GM19025 (cell line): ENCODE results near the gene ADM.

Source experiments
- ATAC-seq: cut with Tn5 transposase; IDR thresholded peaks from one replicate; pipeline ENCODE4 v1.9.1; 2021; ENCODE audit warnings: mild to moderate bottlenecking, low read depth, moderate library complexity; ENCODE audit not compliant: unreplicated experiment

ADM gene

DNA sequence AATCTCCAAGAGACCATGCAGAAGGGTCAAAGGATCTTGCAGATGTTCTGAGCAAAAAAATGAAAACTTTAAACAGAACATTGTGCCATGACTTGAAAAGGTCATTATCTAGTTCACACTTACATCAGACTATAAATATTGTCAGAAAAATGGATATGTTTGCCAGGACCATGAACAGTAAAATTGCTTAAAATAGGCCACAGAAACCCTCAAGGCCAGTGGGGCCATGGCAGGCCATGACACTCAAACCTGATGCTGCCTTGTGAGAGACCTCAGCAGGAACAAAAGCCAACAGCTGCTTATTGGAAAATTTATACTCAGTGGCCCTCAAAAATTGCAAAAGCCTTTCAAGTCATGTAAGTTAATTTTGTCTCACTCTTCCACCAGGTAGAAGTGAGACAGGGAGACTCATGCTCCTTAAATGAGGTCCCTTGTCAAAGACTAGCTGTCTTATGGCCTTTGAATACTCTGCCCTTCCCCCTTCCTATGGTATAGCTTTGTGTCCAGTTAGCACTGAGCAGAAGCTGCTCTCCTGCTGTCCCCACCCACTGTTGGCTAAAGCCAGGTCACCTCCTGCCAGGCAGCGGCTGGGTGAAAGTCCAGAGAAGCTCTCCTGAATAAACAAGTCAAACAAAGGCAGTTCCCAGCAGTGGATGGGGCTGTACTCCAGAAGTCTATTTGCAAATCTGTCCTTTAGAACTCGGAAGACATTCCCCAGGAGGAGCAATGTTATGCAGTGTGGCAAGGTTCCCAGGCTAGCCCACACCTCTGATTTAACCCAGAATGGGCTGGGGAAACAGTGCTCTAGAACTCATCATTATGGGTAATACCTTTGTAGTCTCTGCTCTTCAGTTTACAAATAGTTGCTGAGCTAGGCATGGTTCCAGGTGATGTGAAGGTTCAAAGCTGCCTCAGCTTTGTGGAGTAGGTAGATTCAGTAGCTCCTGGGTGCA lies 21.4 kb downstream of the ADM start:
- ATAC-seq = no peak

- ATAC-seq = no peak
Observed at GRCh38 chr11:10327254-10327653, 22.4 kb downstream of the ADM start.

DNA sequence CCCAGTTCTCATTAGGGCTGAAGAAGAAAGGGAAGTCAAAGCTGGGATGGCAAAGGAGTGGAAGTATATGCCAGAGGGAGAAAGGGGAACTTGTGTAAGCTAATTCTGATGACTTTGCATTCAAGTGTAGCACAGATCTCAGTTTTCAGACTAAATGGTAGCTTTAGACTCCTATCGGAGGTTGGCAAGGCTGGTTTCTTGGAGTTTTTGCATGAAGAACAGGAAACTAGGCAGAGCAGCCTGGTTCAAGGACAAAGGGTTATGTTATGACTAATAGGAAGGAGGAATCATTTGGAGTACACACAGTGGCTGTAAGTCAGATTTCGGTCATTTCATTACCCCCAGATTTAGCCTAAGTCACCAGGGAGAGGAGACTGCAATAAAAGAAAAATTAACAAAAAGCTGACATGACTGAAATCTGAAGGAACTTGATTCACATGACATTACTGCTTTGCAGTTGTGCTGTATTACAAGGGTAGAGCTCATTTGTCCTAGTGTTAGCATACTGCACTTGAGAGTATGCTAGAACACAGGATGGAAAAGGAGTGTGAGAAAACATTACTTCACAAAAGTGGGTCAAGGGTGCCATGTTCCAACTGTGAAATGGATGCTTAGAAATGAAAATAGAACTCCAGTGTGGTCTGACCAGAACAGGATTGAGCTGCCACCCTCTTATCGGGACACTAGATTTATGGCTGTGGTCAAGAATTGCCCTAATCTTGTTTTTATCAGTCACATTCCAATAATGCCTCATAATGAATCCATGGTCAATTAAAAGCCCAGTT lies 23.6 kb downstream of the ADM start:
- no peak for ATAC-seq

- no peak for ATAC-seq
Observed at GRCh38 chr11:10329356-10329755, 24.5 kb downstream of the ADM start.

DNA sequence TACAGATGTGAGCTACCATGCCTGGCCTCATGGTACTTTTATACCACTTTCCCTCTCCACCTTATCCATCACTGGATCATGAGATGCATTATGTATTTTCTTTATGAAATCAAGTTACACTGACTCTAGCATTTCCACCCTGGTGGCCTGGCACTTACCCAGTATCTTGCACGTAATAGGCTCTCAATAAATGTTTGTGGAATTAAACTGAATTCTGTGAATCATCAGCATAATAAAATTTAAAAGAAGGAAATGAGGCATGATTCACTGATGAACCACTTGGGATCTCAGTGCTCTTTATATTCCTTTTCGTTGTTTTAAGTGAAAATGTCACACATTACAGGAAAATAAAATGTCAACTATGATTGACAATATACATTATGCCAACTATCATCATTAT lies 25.1 kb downstream of the ADM start:
- ATAC-seq = no peak

- ATAC-seq = no peak
Observed at GRCh38 chr11:10331548-10332289, 26.8 kb downstream of the ADM start.

DNA sequence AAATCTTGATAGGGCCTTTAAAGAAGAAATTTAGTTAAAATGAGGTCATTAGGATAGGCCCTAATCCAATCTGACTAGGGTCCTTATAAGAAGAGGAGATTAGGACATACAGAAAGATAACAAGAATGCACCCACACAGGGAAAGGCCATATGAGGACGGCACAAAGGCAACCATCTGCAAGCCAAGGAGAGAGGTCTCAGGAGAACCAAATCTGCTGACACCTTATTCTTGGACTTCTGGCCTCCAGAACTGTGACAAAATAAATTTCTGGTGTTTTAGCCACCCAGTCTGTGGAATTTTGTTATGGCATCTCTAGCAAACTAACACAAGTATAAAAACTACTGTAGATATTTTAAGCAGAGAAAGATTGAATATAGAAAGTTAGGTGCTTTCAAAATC lies 28.6 kb downstream of the ADM start:
- ATAC-seq = no peak

- ATAC-seq = no peak
Observed at GRCh38 chr11:10338287-10338686, 33.4 kb downstream of the ADM start.

GRCh38 chr11:10348650-10349280 lies 43.9 kb downstream of the ADM start:
- no peak for ATAC-seq

DNA sequence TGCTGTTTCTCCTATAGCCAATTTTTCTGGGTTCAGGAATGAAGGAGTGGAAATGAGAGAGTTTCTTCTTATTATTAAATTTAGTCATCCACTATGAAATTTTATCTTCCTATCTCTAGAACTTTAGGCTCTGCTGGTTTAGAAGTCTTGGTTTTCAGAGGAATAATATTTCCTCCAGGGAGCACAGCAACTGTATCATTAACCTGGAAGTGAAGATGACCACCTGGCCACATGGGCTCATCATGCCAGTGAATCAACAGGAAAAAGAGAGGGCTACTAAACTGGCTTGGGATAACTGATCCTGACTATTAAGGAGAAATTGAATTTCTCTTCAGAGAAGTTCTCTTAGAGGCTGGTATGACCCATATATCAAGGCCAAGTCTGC lies 44.4 kb downstream of the ADM start:
- no peak for ATAC-seq

GRCh38 chr11:10349806-10350205 lies 44.9 kb downstream of the ADM start:
- ATAC-seq = no peak

GRCh38 chr11:10350334-10350733 lies 45.5 kb downstream of the ADM start:
- ATAC-seq = no peak

- no peak for ATAC-seq
Observed at GRCh38 chr11:10351435-10351764, 46.5 kb downstream of the ADM start.

GRCh38 chr11:10351765-10352641 lies 47.1 kb downstream of the ADM start:
- no peak for ATAC-seq

- ATAC-seq = no peak
Observed at GRCh38 chr11:10352921-10353550, 48.2 kb downstream of the ADM start.

GRCh38 chr11:10354389-10354788 lies 49.5 kb downstream of the ADM start:
- no peak for ATAC-seq

DNA sequence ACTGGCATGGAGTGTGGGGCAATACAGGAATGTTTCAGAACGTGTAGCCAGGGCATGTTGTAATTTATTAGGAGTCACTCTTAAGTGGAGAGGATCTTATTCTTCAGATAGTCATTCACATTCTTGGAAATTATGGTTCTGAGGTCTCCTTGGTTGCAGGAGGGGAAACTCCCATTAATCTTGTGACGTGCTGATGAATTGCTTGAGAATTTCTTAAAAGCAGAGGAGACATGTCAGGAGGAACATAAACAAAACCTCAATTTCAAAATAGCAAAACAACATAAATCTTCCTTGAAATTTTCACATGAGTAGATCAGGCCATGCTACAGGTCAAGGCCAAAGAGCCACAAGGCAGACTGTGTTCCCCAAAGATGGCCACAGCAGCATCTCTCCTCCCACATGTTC lies 50.4 kb downstream of the ADM start:
- no peak for ATAC-seq

- ATAC-seq = no peak
Observed at GRCh38 chr11:10356161-10356560, 51.3 kb downstream of the ADM start.
